NCI-H82 treated with DMSO at 0.1 percent for 48 hours (cell line): Measurements from ENCODE around the gene CENPP.

ENCODE experiments used
- DNase-seq: peaks from one replicate; lab custom pipeline; 2025; ENCODE audit not compliant: unreplicated experiment; lab: John Stamatoyannopoulos, UW

CENPP gene

DNA sequence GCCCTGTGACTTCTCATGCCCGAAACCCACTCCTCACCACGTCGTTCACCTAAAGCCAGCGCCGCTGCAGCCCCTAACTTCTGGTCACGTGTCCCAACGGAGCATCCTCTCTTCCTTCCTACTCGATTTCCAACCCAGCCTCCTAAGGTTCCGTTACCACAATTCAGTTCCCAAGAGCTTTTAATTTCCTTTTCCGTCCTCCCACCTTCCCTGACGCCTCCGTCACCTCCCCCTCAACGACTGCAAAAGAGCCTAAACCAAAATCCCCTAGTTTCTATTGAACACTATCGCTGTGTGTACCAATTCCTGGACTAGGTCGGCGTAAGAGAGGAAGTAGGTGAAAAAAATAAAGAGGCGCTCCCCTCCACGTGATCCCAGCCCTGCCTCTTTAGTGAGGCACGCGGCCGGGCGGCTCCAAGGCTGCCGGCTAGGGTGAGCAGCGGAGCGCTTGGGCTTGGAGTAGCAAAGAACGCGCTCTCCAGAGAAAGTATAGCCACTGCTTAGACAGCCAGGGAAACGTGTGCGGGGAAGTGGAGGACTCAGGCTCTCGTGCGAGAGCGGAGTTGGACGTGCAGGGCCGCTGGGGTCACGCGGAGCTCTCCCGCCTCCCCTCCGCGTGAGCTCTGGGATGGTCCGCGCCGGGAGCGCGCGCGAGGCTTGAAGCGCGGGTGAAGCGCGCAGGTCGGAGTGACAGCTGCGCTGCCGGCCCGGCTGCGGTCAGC is at the start of gene CENPP, which contains the start of gene NOL8:
Gene CENPP (plus strand): TSS at position 685 of the 722 bp plus-strand sequence.
Gene NOL8 (minus strand): TSS at position 82 of the 722 bp plus-strand sequence. CDS start 1,189 bp downstream, outside the sequence.
- peak; percentile 79 for DNase-seq

- no peak for DNase-seq
These were observed 49.3 kb upstream of the CENPP start for GRCh38 chr9:92276331-92277032.

GRCh38 chr9:92278110-92278509 is 47.6 kb upstream of the CENPP start:
- no peak for DNase-seq

DNA sequence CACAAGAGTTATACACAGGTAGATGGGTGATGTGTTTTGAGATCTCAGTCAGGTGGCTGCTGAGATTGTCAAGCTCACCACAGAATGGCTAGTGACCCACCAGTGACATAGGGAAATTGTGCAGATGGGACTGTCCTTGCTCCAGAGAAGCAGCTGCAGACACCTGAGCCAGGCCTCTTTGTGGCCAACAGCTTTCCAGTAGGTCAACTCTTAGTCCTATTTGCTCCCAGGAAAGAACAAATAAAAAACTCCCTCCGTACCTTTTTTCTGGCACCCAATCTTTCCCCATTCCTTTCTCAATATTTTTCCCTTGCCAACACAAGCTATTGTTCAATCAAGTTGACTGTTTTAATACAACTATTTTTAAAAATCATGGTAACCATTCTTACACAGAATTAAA is 46.5 kb upstream of the CENPP start:
- DNase-seq, result no peak

DNA sequence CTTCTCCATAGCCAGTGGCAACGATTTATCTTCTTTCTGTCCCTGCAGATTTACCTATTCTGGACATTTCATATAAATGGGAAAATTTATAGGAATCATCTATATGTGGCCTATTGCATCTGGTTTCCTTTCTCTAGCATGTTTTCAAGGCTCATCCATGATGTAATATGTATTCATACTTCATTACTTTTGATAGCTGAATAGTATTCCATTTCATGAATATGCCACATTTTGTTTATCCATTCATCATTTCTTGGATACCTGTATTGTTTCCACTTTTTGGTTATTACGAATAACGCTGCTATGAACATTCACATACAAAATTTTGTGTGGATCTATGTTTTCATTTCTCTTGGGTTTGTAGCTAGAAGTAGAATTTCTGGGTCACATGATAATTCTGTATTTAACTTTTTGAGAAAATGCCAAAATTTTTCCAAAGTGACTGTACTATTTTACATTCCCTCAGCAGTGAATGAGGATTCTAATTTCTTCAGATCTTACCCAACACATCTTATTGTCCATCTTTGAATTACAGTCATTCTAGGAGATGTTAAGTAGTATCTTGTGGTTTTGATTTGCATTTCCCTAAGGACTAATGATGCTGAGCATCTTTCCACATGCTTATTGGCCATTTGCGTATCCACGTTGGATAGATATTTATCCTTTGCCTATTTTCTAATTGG is 35.9 kb upstream of the CENPP start:
- DNase-seq, result no peak

DNA sequence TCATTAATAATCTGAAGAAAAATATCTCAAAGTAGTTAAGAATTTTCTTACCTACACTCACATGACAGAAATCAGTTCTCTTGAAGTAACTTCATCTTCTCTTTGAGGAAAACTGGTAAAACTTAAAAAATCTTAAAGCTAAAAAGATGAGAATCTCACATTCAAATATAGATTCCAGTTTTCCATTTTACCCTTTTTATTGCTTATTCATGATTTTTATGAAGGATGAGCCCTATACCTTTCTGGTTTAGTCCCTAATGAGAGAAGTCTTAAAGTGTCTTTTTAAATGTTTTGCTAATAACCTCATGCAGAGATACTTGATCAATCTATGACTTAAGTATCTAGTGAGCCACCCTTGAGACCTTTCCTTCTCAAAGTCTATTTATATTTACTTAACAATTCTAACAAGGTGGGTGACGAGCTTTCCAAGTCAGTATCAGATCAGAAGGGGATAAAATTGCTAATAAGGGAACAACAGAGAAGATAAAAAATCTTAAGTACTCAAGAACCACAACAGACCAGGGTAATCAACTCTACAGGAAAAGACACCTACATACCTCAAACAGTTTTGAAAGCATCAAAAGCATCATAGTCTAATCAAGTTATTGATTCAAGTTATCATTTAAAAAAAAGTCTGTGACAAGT is 34.8 kb upstream of the CENPP start:
- no peak for DNase-seq

DNA sequence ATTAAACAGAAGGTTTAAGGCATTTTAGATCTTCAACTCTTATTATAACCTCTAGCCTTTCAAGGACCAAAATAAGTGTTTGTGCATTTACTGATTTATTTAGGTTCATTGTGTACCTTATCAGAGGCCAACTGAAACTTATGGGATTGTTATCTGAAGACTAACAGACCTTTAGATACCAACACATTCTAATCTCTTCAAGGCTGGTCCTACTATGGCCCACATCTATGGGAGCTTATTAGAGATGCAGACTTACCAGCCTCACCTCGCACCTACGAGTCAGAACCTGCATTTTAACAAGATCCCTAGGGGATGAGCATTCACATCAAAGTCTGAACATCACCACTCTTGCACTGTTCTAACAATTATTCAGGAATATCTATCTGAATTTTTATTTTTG is 34.2 kb upstream of the CENPP start:
- no peak for DNase-seq

DNA sequence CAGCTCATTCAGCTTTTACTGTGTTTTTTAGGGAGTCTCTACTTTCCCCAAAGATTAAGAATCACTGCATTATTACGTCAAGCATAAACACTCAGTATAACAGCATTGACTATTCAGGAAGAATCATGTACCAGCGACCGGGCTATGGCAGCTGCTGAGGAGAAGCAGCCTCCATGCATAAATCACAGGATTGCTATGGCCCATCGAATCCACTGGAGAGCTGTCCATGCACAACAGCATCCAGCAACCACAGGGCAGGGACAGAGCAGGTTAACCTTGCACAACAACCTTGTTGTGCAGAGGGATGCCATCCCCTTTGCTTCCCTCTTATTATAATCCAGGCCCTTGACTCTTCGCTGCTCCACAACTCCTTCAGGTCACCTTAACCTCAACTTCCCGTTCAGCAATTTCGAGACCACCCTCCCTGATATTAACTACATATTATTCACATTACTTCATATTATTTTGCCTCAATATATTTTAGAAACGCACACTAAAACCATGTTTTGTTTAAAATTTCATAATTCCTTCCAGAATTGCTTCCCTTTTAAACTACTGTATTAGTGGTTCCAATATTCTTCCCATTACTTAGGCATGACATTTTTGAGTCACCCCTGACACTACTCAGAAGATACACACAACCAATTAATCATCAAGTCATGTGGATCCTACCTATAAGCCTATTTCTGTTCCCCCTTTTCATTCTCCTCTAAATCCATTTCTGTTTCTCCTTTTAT is 33.2 kb upstream of the CENPP start:
- DNase-seq, result no peak

GRCh38 chr9:92293075-92293354 is 32.7 kb upstream of the CENPP start:
- no peak for DNase-seq

DNA sequence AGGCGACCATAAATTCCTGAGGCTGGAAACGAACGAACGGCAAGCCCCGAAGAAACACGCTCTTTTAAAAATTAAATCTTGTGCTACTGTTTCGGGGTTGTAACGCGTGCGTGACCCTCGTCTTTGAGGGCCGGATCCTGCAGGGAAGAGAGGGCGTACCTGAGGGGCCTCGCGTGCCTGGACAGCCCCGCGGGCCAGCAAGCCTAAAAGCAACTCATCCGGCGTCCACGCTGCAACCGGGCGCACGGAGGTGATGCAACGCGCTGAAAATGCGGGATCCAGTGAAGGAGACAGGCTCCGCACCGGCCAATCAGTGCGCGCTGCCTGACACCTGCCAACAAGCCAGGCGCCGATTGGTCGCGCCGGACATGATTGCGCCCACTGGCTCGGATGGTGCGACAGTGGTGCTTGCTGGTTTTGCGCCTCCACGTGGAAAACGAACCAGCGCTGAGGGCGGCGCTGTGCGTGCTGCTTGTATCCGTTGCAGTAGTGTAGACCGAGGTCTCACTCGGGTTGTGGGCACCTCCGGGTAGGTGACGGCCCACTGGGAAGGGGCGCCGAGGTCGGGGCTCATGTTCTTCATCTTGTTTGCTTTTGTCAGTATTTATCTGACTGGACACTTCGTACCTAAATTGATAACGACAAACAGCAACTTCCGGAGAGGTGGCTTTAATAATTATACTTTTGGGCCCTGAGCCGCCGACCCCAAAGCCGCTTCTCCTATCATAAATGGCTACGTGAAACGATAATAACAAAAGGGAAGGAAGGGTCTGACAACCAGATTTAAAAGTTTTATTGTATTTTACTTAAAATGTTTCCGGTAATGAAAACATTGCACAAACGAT is 32.1 kb upstream of the CENPP start, which contains the start of gene IARS1:
Gene IARS1 (minus strand): TSS at position 246 of the 845 bp plus-strand sequence. CDS start 4,278 bp downstream, outside the sequence.
- peak; percentile 87 for DNase-seq

DNA sequence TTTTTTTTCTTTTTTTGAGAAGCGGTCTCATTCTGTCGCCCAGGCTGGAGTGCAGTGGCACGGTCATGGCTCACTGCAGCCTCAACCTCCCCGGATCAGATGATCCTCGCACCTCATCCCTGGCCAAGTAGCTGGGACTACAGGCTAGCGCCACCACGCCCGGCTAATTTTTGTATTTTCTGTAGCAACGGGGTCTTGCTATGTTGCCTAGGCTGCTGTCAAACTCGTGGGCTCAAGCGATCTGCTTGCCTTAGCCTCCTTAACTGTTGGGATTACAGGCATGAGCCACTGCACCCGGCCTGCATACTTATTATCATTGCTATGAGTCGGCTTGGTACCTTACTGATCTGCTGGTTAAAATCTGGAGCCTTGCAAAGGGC is 31.5 kb upstream of the CENPP start:
- peak; percentile 49 for DNase-seq

- DNase-seq, result no peak
These were observed 30.4 kb upstream of the CENPP start for GRCh38 chr9:92295240-92295790.

DNA sequence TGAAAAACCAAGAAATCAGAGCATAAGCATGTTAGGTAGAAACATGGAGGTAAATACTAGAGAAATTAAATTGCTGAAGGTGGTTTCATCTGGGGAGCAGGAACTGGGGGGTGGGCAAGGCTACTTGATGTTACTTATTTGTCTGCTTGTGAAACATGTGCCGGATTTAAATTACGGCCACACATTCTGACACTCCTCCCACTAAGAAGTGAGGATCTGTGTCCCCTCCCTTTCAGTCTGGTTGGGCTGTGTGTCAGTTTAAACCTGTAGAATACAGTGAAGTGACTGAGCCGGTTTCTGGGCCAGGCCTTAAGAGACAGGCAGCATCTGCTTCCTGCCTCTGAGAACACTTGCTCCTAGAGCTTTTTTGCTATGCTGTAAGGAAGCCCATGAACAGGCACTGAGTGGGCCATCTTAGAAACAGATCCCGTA is 29.9 kb upstream of the CENPP start:
- peak; percentile 15 for DNase-seq

GRCh38 chr9:92297611-92298010 is 28.1 kb upstream of the CENPP start:
- no peak for DNase-seq

- no peak for DNase-seq
These were observed 27.7 kb upstream of the CENPP start for GRCh38 chr9:92298036-92298435.

- DNase-seq, result no peak
These were observed 26.6 kb upstream of the CENPP start for GRCh38 chr9:92299116-92299515.

- no peak for DNase-seq
These were observed 24.8 kb upstream of the CENPP start for GRCh38 chr9:92300936-92301335.

DNA sequence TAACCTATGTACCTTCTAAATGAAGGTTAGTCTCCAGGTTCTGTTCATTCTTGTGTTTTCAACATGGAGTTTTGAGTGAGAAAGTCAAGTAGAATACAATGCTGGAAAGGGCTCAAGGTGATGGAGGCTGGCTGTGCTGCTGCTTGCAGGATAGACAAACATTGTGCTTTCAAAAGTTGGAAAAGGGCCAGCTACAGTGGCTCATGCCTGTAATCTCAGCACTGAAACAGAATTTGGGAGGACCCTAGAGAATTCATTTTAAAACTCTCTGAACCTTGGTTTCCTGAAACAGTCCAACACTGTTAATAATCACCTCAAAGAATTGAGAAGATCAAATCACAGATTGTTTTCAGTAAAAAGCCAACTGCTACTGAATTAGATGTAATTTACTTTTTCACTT is 16.9 kb upstream of the CENPP start:
- no peak for DNase-seq

GRCh38 chr9:92310562-92310961 is 15.2 kb upstream of the CENPP start:
- no peak for DNase-seq
